Transverse colon (tissue), 4 donors: ENCODE results near the gene CAPZA2. TPM values are rescaled to one million over a fixed set of nuclear protein-coding genes. Genes with fewer than 3 reads are reported as not detected.

ENCODE experiments used
- DNase-seq: peaks from one replicate; pipeline ENCODE4 v3.0.0-alpha.2; 2019
- H3K27ac ChIP-seq, 4 donors: fragments of 200-600 bp; sonication (generic); 2 replicates each; pipeline ENCODE4 v1.5.1; 2016 to 2018; ENCODE audit warnings: inconsistent platforms in 4 of 4
- H3K27me3 ChIP-seq: fragments of 200-600 bp; sonication (generic); 2 replicates; pipeline ENCODE4 v1.5.1; 2017; ENCODE audit warnings: inconsistent platforms
- H3K36me3 ChIP-seq, 4 donors: fragments of 200-600 bp; sonication (generic); 2 replicates each; pipeline ENCODE4 v1.5.1; 2017 to 2019; ENCODE audit warnings: inconsistent platforms in 4 of 4
- H3K4me1 ChIP-seq, 4 donors: fragments of 200-600 bp; sonication (generic); 2 replicates each; pipeline ENCODE4 v1.5.1; 2017 to 2020; ENCODE audit warnings: inconsistent platforms in 4 of 4
- H3K4me3 ChIP-seq, 4 donors: fragments of 200-600 bp; sonication (generic); 1 replicate in 1 of 4; 2 replicates in 3 of 4; pipeline versions ENCODE4 v1.5.1 to v1.6.1; 2017 to 2019; ENCODE audit warnings: inconsistent platforms in 4 of 4
- H3K9me3 ChIP-seq, 2 donors: fragments of 200-600 bp; sonication (generic); 2 replicates each; pipeline ENCODE4 v1.5.1; 2017 to 2019; ENCODE audit warnings: inconsistent platforms in 2 of 2
- CTCF ChIP-seq, 5 experiments: fragments of 200-600 bp in 3 of 5; fragments of 450-650 bp in 2 of 5; sonication (generic) in 3 of 5; IDR thresholded peaks; 1 replicate in 2 of 5; 2 replicates in 3 of 5; pipeline ENCODE4 v1.5.1; 2016 to 2017; ENCODE audit warnings: antibody characterized with exemption in 5 of 5, inconsistent platforms in 3 of 5, mild to moderate bottlenecking in 2 of 5, moderate library complexity in 1 of 5
- EP300 ChIP-seq: sonication (generic); formaldehyde crosslinking; IDR thresholded peaks from one replicate; pipeline ENCODE4 v1.6.1; 2017; ENCODE audit warnings: antibody characterized with exemption, low read depth
- POLR2A ChIP-seq: fragments of 450-650 bp; IDR thresholded peaks from one replicate; pipeline ENCODE4 v1.6.1; 2016; ENCODE audit warnings: antibody characterized with exemption, mild to moderate bottlenecking, moderate library complexity
- POLR2AphosphoS5 ChIP-seq, 3 donors: sonication (generic); formaldehyde crosslinking; IDR thresholded peaks; one replicate each; pipeline ENCODE4 v1.6.1; 2016; ENCODE audit warnings: antibody characterized with exemption in 3 of 3
- WGBS, 2 donors: methylation state at CpG; one replicate each; pipeline ENCODE4 v1.1.5; 2018; ENCODE audit warnings: low coverage in 1 of 2; 5-methylcytosine and 5-hydroxymethylcytosine counted together
- in situ Hi-C, 4 donors: fragments of 200-750 bp; cut with MboI; loops; one replicate each; pipeline versions ENCODE4 v1.15.0 to v1.15.1; 2017; ENCODE audit warnings: low sequenced_read_pairs in 3 of 4, low pct_ligation_motif_present in 1 of 4, low pct_unique_long_range_greater_than_20kb in 1 of 4
- intact Hi-C: fragments of 100-400 bp; cut with DNase I; formaldehyde crosslinking; loops from one replicate; pipeline ENCODE4 v1.15.1; 2023; ENCODE audit warnings: low total_unique reads
- total RNA-seq, 4 donors: library from RNA; depleted of rRNA; stranded (reverse); fragments of >200 nt; gene quantifications; one replicate each; pipeline ENCODE4 v1.1.0, GENCODE V29; 2016

Gene CAPZA2
- total RNA-seq, 4 donors from 2014 or later: 74.4 to 133 (median 88.5) TPM

- no peaks in the 10 kb centered on the region for H3K9me3 ChIP-seq
- no peak for TF ChIP-seq CTCF (IDR thresholded peaks at IDR 0.05)
- H3K4me1 ChIP-seq: peaks cover 0 to 25% (median 19%) of the 10 kb centered on the region in 4 donors
- no peaks in the 10 kb centered on the region for H3K36me3 ChIP-seq
- intact Hi-C loops: no loop called here
- no peaks in the 10 kb centered on the region for H3K27me3 ChIP-seq
- 97 to 100% methylated on average over 1 to 5 of the region's 5 CpGs for WGBS, 2 donors
- no peak overlapping the region for H3K27ac ChIP-seq
- in situ Hi-C loops: loop anchor here in 1 of 4 donors (25.0 kb wide), 1 partner anchor 1236 kb away; the partner anchor contains the start of gene LSM8
- no peak for DNase-seq
- no peak overlapping the region for H3K4me3 ChIP-seq
Measured at GRCh38 chr7:116950889-116951351, 88.5 kb downstream of the CAPZA2 start.

GRCh38 chr7:116951366-116952292 lies 89.2 kb downstream of the CAPZA2 start:
- peaks cover 4 to 33% (median 22%) of the 10 kb centered on the region in 4 donors for H3K4me1 ChIP-seq
- in situ Hi-C loops: loop anchor here in 1 of 4 donors (25.0 kb wide), 1 partner anchor 1236 kb away; the partner anchor contains the start of gene LSM8
- no peaks in the 10 kb centered on the region for H3K27me3 ChIP-seq
- TF ChIP-seq EP300 (no peak), POLR2AphosphoS5 (IDR thresholded peaks at IDR 0.05) (no peak), CTCF (IDR thresholded peaks at IDR 0.05) (no peak), POLR2A (no peak)
- H3K36me3 ChIP-seq: no peaks in the 10 kb centered on the region
- intact Hi-C loops: no loop called here
- 84 to 95% methylated on average over 17 of the region's 17 CpGs for WGBS, 2 donors
- H3K9me3 ChIP-seq: no peaks in the 10 kb centered on the region
- peak overlapping the region in 2 of 4 donors; percentile 99 to 100 for H3K27ac ChIP-seq
- peak; percentile 8 for DNase-seq
- H3K4me3 ChIP-seq: peak overlapping the region in 2 of 4 donors; percentile 8 to 12

DNA sequence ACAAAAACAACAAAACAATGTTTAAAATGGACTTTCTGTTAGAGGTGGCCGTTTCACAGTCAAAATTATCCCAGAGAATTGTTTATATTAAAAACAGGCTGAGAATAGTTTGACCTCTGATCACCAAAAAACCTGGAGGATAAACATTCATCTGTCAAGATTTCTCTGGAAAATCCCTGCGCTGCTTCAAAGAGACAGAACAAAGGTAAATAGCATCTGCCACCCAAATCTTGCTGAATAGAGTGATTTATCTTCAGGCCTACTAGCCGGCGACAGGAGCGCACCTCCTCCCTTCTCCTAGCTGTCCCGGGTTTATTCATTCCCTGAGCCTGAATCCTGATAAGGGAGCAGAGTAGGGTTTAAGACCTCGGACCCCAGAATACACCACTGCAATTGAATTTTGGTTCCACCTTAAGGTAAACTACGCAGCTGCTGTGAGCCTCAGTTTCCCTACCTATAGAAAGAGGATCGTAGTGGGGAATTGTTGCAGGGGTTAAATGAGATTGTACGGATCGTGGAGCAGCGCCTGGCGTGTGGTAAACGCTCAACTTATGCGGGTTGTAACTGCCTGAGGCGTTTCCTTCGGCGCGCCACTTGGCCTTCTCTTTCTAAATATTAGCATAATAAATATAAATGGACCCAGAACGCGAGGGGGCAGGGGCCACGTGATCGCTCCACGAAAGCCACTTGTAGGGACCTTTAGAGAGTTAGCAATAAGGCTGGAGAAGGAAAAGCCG lies 90.4 kb downstream of the CAPZA2 start:
- Histone ChIP-seq H3K27ac (peak overlapping the region; percentile 99 to 100 (median 100)), H3K4me1 (peaks cover 5 to 34% (median 22%) of the 10 kb centered on the region in 4 donors), H3K4me3 (peak overlapping the region; percentile 33 to 99 (median 95)), H3K27me3 (no peaks in the 10 kb centered on the region), H3K9me3 (no peaks in the 10 kb centered on the region), H3K36me3 (no peaks in the 10 kb centered on the region)
- 5 to 6% methylated on average over 13 to 25 of the region's 25 CpGs for WGBS, 2 donors
- intact Hi-C loops (no loop called here), in situ Hi-C loops (loop anchor here in 1 of 4 donors (25.0 kb wide), 1 partner anchor 1234 kb away; the partner anchor contains the start of gene LSM8)
- peak; percentile 13 for DNase-seq
- TF ChIP-seq CTCF (IDR thresholded peaks at IDR 0.05) (no peak), POLR2A (no peak), POLR2AphosphoS5 (IDR thresholded peaks at IDR 0.05) (no peak), EP300 (no peak)
